HepG2 (cell line): ENCODE results near the gene ERBB3. TPM values are rescaled to one million over a fixed set of nuclear protein-coding genes. Genes with fewer than 3 reads are reported as not detected.
A peak's percentile ranks its signal among the peaks of the same experiment; 100 is the strongest.

Source experiments
- AGO2 ChIP-seq: fragments of 200-400 bp; formaldehyde crosslinking; optimal IDR thresholded peaks from 2 replicates; pipeline ENCODE3; 2017; ENCODE audit warnings: mild to moderate bottlenecking, low read depth, low read length, moderate library complexity
- ATF2 ChIP-seq: sonication (generic); formaldehyde crosslinking; IDR thresholded peaks from 2 replicates; pipeline ENCODE4 v1.4.0; 2020; ENCODE audit warnings: missing genetic modification reagents
- GABPB1 ChIP-seq: IDR thresholded peaks from 2 replicates; pipeline ENCODE4 v1.6.1; 2016; ENCODE audit warnings: mild to moderate bottlenecking, missing genetic modification reagents, moderate library complexity, missing compliant biosample characterization
- HNRNPL ChIP-seq: fragments of 200-400 bp; formaldehyde crosslinking; IDR thresholded peaks from 2 replicates; pipeline ENCODE4 v1.6.1; 2017; ENCODE audit warnings: mild to moderate bottlenecking, low read depth, low read length
- KDM1A ChIP-seq: IDR thresholded peaks from 2 replicates; pipeline ENCODE4 v1.6.1; 2016; ENCODE audit warnings: missing compliant biosample characterization
- MAFG ChIP-seq: sonication (generic); formaldehyde crosslinking; IDR thresholded peaks from 2 replicates; pipeline ENCODE4 v1.5.1; 2020; ENCODE audit warnings: mild to moderate bottlenecking, missing genetic modification reagents
- MEIS2 ChIP-seq: sonication (generic); formaldehyde crosslinking; IDR thresholded peaks from 2 replicates; pipeline ENCODE4 v1.9.0; 2021; ENCODE audit warnings: mild to moderate bottlenecking, missing genetic modification reagents
- PATZ1 ChIP-seq: sonication (generic); formaldehyde crosslinking; IDR thresholded peaks from 2 replicates; pipeline ENCODE4 v1.4.0; 2020; ENCODE audit warnings: missing genetic modification reagents
- SRSF1 ChIP-seq: fragments of 200-400 bp; formaldehyde crosslinking; optimal IDR thresholded peaks from 2 replicates; pipeline ENCODE3; 2017; ENCODE audit warnings: mild to moderate bottlenecking, low read depth, low read length, moderate library complexity
- TAF15 ChIP-seq: fragments of 200-400 bp; formaldehyde crosslinking; IDR thresholded peaks from one replicate; pipeline ENCODE4 v1.6.1; 2018; ENCODE audit warnings: mild to moderate bottlenecking, low read depth, low read length; ENCODE audit not compliant: poor library complexity, severe bottlenecking
- TFDP2 ChIP-seq: sonication (generic); formaldehyde crosslinking; IDR thresholded peaks from 2 replicates; pipeline ENCODE4 v1.4.0; 2020; ENCODE audit warnings: missing genetic modification reagents
- U2AF1 ChIP-seq: fragments of 200-400 bp; formaldehyde crosslinking; optimal IDR thresholded peaks from 2 replicates; pipeline ENCODE3; 2017; ENCODE audit warnings: mild to moderate bottlenecking, low read depth, low read length
- YY1 ChIP-seq: IDR thresholded peaks from 2 replicates; pipeline ENCODE4 v1.6.1; 2011; ENCODE audit warnings: low read length, low read depth, moderate library complexity, mild to moderate bottlenecking; ENCODE audit not compliant: insufficient read depth, insufficient replicate concordance
- ZNF383 ChIP-seq: sonication (generic); formaldehyde crosslinking; IDR thresholded peaks from 2 replicates; pipeline ENCODE4 v1.4.0; 2020; ENCODE audit warnings: missing genetic modification reagents, mild to moderate bottlenecking, borderline replicate concordance
- ZNF430 ChIP-seq: sonication (generic); formaldehyde crosslinking; IDR thresholded peaks from 2 replicates; pipeline ENCODE4 v1.9.0; 2021; ENCODE audit warnings: mild to moderate bottlenecking, missing genetic modification reagents
- ZNF451 ChIP-seq: sonication (generic); formaldehyde crosslinking; IDR thresholded peaks from 2 replicates; pipeline ENCODE4 v1.5.0; 2020; ENCODE audit warnings: mild to moderate bottlenecking, missing genetic modification reagents
- ZNF549 ChIP-seq: sonication (generic); formaldehyde crosslinking; IDR thresholded peaks from 2 replicates; pipeline ENCODE4 v1.5.0; 2020; ENCODE audit warnings: missing genetic modification reagents
- ZNF605 ChIP-seq: sonication (generic); formaldehyde crosslinking; IDR thresholded peaks from 2 replicates; pipeline ENCODE4 v1.8.0; 2022; ENCODE audit warnings: mild to moderate bottlenecking, missing genetic modification reagents
- ZNF629 ChIP-seq: sonication (generic); formaldehyde crosslinking; conservative IDR thresholded peaks from 2 replicates; pipeline ENCODE4 v1.5.0; 2020; ENCODE audit warnings: missing genetic modification reagents
- ZNF740 ChIP-seq: sonication (generic); formaldehyde crosslinking; IDR thresholded peaks from 2 replicates; pipeline ENCODE4 v1.4.0; 2020; ENCODE audit warnings: missing genetic modification reagents
- ZNF766 ChIP-seq: sonication (generic); formaldehyde crosslinking; IDR thresholded peaks from 2 replicates; pipeline ENCODE4 v1.5.0; 2020; ENCODE audit warnings: missing genetic modification reagents, borderline replicate concordance
- ZSCAN20 ChIP-seq: sonication (generic); formaldehyde crosslinking; IDR thresholded peaks from 2 replicates; pipeline ENCODE4 v1.4.0; 2020; ENCODE audit warnings: missing genetic modification reagents, mild to moderate bottlenecking, borderline replicate concordance
- polyA plus RNA-seq, 8 experiments: library from polyadenylated mRNA; depleted of rRNA in 3 of 8; stranded (reverse) in 7 of 8; unstranded in 1 of 8; fragments of >200 nt; fragmentation: Illumina TruSeq in 4 of 8; extraction: Trizol in 4 of 8; gene quantifications; 2 replicates each; pipeline versions ENCODE4 v1.2.1 to v1.2.3, GENCODE V29; 2011 to 2016; ENCODE audit warnings: low read depth in 4 of 8, missing spikeins in 1 of 8, mixed read lengths in 1 of 8; ENCODE audit not compliant: insufficient read depth in 1 of 8
- total RNA-seq, 5 experiments: library from RNA; depleted of rRNA; stranded (reverse); fragments of >200 nt; fragmentation: Illumina TruSeq; extraction: Trizol; gene quantifications; 2 replicates each; pipeline ENCODE4 v1.2.3, GENCODE V29; 2016; ENCODE audit warnings: low read depth in 1 of 5

Gene ERBB3
- total and polyA plus RNA-seq, 2 of the 13 experiments (the other 11 are each of a cell fraction or from before 2014, with no cell fraction given), result 93.6 to 358 TPM

GRCh38 chr12:56127888-56128669, 48.1 kb downstream of the ERBB3 start, which contains the start of gene ESYT1 (continued):
- TF ChIP-seq GABPB1 (peak; percentile 56; the same call in 1 of the 2 replicates), MAFG (no peak), ZNF430 (0 out of 2 replicates have a peak, but pooled peaks have one; percentile 51), ZNF766 (CRISPR knock-in tag) (0 out of 2 replicates have a peak, but pooled peaks have one; percentile 15), PATZ1 (CRISPR knock-in tag) (peak; percentile 84), ZNF451 (peak; percentile 67; the same call in 1 of the 2 replicates), SRSF1 (peak; percentile 89), HNRNPL (0 out of 2 replicates have a peak, but pooled peaks have one; percentile 70), ZNF549 (CRISPR knock-in tag) (no peak), ZNF629 (CRISPR knock-in tag) (no peak), ZNF740 (CRISPR knock-in tag) (0 out of 2 replicates have a peak, but pooled peaks have one; percentile 25), YY1 (no peak), AGO2 (peak; percentile 73), ZNF383 (CRISPR knock-in tag) (0 out of 2 replicates have a peak, but pooled peaks have one; percentile 13), ZNF605 (CRISPR knock-in tag) (peak; percentile 76; the same call in 1 of the 2 replicates), TFDP2 (peak; percentile 89; the same call in 1 of the 2 replicates), ATF2 (CRISPR knock-in tag) (peak; percentile 97), KDM1A (no peak), TAF15 (peak; percentile 29), MEIS2 (CRISPR knock-in tag) (no peak; the same call in 1 of the 2 replicates), ZSCAN20 (CRISPR knock-in tag) (0 out of 2 replicates have a peak, but pooled peaks have one; percentile 39), U2AF1 (no peak)
